ENCODE results near the gene CRB2. TPM values are rescaled to one million over a fixed set of nuclear protein-coding genes. Genes with fewer than 3 reads are reported as not detected.
A peak's percentile ranks its signal among the peaks of the same experiment; 100 is the strongest.

Gene CRB2
- total RNA-seq, 1 experiment from 2014 or later = 0.08 TPM

DNA sequence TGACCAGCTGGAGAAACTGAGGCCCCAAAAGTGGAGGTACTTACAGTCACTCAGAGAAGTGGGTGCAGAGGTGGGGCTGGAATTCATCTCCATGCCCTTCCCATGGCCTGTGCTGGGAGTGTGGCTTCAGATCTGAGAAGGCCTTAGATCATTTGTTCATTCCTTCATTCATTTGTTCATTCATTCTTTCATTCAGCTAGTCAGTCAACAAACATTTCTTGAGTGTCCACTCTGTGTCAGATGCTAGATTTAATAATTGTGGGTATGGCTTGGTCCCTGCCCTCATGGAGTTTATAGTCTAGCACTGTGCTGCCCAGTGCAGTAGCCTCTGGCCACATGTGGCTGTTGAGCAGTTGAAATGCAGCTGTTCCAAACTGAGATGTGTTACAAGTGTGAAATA, 19.0 kb upstream of the CRB2 start:
- DNase-seq = no peak
- Histone ChIP-seq H3K9me3 (replicated peaks) (no peaks in the 10 kb centered on the region), H3K36me3 (no peaks in the 10 kb centered on the region), H3K4me1 (peaks cover 5% of the 10 kb centered on the region), H3K27me3 (no peaks in the 10 kb centered on the region), H3K4me3 (no peak overlapping the region), H3K27ac (no peak overlapping the region)

DNA sequence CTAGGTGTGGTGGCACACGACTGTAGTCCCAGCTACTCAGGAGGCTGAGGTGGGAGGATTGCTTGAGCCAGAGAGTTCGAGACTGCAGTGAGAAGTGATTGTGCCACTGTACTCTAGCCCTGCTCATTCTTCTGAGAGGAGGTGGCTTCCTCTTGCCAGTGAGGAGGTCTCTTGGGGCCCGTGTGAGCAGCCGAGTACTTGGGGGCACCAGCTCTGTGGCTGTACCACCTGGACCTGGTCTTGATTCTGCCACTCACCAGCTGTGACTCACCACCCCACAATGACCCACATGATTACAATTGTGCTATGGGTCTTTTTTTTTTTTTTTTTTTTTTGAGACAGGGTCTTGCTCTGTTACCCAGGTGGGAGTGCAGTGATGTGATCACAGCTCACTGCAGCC, 18.0 kb upstream of the CRB2 start:
- peaks cover 5% of the 10 kb centered on the region for H3K4me1 ChIP-seq
- H3K27me3 ChIP-seq = no peaks in the 10 kb centered on the region

DNA sequence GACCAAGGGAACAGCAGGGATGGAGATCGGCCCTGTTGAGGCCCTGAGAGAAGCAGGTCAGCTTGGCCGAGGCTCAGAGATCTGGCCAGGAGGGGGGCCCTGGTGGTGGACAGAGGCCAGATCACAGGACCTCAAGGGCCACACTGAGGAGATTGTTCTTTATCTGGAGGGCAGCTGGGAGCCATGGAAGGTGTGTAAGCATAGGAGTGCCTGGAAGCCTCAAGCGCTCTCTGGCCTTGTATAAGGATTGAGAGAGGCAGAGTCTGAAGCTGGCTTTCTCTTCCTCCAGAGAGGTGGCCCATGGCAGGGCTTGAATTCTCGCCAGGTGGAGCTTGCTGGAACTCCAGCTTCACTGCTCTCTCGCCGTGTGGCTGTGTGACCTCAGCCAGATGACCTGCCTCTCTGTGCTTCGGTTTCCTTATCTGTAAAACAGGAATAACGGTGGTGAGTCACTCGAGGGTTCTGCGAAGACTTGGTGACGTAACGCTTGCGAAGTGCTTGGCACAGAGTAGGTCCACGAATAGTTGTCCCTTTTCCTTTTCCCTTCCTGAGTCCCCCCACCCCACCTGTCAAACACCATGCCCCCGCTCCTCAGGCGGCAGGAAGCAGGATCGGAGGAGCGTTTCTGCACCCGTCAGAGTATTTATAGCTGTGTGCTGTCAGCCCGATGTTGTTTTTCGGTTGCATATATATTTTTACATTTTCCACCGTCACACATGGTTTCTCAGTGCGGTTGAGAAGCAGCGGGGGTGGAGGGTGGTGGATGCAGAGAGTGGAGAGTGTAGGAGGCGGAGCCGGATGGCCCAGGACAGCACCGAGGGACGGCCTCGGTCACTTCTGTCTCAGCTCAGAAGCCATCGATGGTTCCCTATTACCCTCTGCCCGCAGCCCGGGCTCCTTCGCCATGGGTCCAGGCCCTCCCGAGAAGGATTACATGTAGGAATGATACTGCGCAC, 17.0 kb upstream of the CRB2 start:
- no peak overlapping the region for H3K27ac ChIP-seq

More for the DNA sequence above, 18.0 kb upstream of the CRB2 start:
- no peak for DNase-seq
- Histone ChIP-seq H3K4me3 (no peak overlapping the region), H3K9me3 (replicated peaks) (no peaks in the 10 kb centered on the region), H3K27ac (no peak overlapping the region), H3K36me3 (no peaks in the 10 kb centered on the region)

DNA sequence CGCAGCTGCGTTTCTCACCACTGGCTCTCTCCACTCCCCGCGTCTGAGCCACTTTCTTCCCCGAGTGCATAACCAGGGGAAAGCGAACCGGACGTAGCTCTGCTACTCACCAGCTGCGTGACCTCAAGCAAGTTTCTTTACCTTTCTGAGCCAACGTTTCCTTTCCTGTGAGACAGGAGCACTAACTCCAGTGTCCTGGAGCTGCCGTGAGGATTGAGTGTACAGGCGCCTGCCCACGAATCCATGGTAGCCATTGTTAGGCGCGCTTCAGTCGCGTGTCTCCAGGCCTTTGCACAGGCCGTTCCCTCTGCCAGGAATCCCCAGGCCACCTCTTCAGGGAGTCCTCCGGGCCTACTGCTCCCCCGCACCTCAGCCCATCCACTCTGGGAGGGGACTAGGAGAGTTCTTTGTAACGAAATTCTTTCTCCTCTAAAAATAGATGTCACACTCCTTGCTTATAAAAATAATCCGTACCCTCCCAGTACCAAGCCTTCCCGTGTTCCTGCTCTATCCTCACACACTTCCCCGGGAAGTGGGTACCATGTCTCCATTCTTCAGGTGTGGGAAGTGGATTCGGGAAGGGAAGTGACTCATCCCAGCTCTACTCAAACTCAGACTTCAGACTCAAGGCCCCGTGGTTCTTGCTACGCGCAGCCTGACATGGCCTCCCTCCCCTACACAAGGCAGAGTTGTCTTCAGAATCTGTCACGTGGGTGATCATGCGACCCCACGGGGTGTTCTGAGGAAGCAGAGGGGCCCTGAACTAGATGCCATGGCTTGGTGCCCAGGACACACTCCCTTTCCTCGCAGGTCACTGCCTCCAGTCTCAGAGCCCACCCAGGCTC, 16.1 kb upstream of the CRB2 start:
- DNase-seq = peak in 1 of 2 experiments; percentile 25
- H3K4me1 ChIP-seq = peaks cover 5% of the 10 kb centered on the region
- H3K27me3 ChIP-seq = no peaks in the 10 kb centered on the region
- no peak overlapping the region for H3K27ac ChIP-seq
- H3K36me3 ChIP-seq = no peaks in the 10 kb centered on the region
- H3K9me3 ChIP-seq (replicated peaks) = no peaks in the 10 kb centered on the region
- no peak overlapping the region for H3K4me3 ChIP-seq

More for the DNA sequence above, 17.0 kb upstream of the CRB2 start:
- H3K27me3 ChIP-seq = no peaks in the 10 kb centered on the region
- peaks cover 5% of the 10 kb centered on the region for H3K4me1 ChIP-seq
- no peaks in the 10 kb centered on the region for H3K36me3 ChIP-seq
- no peak overlapping the region for H3K4me3 ChIP-seq
- DNase-seq = no peak
- H3K9me3 ChIP-seq (replicated peaks) = no peaks in the 10 kb centered on the region

DNA sequence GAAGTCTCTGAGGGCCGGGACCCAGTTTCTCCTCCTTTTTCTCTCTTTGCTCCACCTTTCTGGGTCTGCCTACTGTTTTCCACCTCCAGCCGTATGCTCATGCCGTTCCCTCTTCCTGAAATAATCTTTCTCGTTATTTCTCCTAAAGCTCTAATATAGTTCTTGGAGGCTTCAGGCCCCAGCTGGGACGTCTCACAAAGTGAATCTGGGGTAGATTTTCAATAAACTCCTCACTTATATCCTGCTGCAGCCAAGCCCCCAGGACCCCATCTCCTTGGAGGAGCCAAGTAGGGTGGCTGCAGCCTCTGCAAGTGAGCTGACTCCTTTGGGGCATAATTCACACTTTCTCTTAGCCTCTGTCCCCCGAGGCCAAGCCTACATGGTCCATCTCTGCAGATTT, 14.2 kb upstream of the CRB2 start:
- Histone ChIP-seq H3K9me3 (replicated peaks) (no peaks in the 10 kb centered on the region), H3K4me1 (peaks cover 10% of the 10 kb centered on the region), H3K4me3 (no peak overlapping the region), H3K27ac (no peak overlapping the region), H3K36me3 (no peaks in the 10 kb centered on the region), H3K27me3 (no peaks in the 10 kb centered on the region)
- no peak for DNase-seq

DNA sequence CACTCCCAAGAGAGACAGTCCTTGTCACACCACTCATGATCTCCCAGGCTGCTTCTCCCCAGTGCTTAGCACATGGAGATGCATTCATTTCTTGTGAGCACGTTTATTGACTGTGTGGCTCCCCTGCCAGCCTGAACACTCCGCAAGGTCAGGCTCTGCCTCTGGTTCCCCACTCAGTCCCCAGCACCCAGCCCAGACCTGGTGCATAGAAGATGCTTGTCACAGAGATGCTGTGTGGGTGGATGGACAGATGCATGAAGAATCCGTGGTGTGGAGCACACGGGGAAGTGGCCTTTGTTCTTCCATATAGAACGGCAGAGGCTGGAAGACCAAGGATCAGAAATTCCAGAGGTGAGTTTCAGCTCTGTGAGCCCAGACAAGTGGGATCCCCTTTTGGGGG, 13.8 kb upstream of the CRB2 start:
- no peak for DNase-seq
- no peak overlapping the region for H3K27ac ChIP-seq
- peaks cover 10% of the 10 kb centered on the region for H3K4me1 ChIP-seq

DNA sequence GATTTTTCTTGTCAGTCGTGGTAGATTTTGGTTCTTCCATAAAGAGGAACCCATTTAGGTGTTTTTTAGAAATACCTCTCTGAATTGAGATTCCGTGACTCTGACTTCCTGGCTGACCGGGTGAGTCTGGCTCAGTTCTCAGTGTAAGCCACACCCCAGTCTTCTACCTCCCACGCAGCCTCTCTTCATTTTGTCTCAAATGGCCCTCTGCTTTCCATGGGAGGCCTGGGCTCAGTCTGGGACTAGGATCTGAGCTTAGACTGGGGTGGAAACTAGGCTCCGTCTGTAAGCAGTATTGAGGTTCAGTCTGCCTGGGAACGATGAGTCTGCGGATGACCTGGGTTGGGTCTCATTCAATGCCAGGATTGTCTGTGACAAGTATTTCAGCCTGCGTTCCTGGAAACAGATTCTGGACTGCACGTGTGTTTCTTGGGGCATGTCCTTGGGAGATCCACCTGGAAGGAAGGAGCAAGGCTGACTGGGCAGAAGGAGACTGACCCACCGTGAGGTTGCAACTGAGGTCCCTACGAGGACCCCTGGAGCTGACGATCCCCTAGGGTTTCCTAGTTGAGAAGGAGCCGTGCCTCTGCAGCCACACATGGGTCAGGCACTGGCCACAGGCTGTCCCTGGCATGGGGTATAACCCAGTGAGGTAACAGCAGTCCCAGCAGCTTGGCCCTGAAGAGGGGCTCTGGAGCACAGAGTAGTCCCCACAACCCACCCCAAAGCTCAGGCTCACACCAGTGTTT, 12.4 kb upstream of the CRB2 start:
- Histone ChIP-seq H3K36me3 (no peaks in the 10 kb centered on the region), H3K27me3 (no peaks in the 10 kb centered on the region), H3K9me3 (replicated peaks) (no peaks in the 10 kb centered on the region), H3K27ac (no peak overlapping the region), H3K4me3 (no peak overlapping the region), H3K4me1 (peaks cover 10% of the 10 kb centered on the region)
- DNase-seq = no peak

More for the DNA sequence above, 13.8 kb upstream of the CRB2 start:
- no peaks in the 10 kb centered on the region for H3K9me3 ChIP-seq (replicated peaks)
- H3K36me3 ChIP-seq = no peaks in the 10 kb centered on the region
- no peak overlapping the region for H3K4me3 ChIP-seq
- H3K27me3 ChIP-seq = no peaks in the 10 kb centered on the region

DNA sequence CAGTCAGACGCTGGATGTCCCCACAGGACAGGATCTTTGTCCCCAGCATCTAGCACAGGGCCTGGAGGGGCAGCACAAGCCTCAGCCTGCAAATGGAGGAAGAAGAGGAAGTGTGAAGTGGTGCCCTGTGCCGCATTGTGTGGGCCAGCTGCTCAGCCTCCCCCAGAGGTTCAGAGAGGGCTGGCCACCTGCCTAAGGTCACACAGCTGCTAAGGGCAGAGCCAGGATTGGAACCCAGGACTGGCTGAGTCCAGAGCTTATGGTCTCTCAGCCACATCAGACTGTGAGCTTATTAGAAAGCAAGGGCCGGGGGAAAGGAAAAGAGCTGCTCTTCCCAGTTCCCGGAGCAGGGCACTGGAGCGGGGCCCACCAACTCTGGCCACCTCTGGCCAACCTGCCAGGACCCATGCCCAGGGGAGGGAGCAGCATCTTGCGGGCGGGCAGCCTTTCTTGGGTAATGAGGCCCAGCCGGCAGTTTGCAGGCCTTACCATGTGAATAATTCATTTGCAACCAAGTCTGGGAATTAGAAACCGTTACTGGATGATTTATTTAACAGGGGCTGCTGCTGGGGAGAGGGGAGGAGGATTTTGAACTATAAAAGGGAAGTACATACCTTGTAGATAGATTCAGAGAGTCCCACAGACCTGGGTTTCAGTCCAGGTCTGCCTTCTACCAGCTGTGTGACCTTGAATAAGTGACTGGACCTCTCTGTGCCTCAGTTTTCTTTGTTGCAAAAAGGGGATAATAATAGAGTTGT, 11.6 kb upstream of the CRB2 start:
- H3K4me3 ChIP-seq = no peak overlapping the region
- H3K27ac ChIP-seq = no peak overlapping the region
- peaks cover 10% of the 10 kb centered on the region for H3K4me1 ChIP-seq
- H3K36me3 ChIP-seq = no peaks in the 10 kb centered on the region
- no peaks in the 10 kb centered on the region for H3K9me3 ChIP-seq (replicated peaks)
- no peak for DNase-seq
- no peaks in the 10 kb centered on the region for H3K27me3 ChIP-seq

DNA sequence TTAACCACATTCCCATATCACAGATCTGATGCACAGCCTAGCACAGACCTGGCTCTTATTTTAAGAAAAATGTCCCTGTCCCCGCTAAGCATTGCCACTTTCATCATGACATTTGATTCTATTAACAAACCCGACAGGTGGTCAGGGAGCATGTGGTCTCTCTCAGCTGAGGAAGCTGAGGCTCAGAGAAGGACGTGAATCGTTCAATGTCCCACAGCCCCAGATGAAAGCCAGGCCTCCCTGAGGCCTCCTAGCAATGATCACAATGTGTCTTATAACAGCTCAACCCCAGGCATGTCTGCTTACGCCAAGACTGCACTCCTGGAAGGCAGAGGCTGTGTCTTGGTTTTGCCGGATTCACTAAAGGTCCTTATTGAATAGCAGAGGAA, 10.4 kb upstream of the CRB2 start:
- Histone ChIP-seq H3K9me3 (replicated peaks) (no peaks in the 10 kb centered on the region), H3K27ac (no peak overlapping the region), H3K4me3 (no peak overlapping the region), H3K4me1 (peaks cover 5% of the 10 kb centered on the region), H3K36me3 (no peaks in the 10 kb centered on the region), H3K27me3 (no peaks in the 10 kb centered on the region)
- DNase-seq = peak; percentile 38 to 63

DNA sequence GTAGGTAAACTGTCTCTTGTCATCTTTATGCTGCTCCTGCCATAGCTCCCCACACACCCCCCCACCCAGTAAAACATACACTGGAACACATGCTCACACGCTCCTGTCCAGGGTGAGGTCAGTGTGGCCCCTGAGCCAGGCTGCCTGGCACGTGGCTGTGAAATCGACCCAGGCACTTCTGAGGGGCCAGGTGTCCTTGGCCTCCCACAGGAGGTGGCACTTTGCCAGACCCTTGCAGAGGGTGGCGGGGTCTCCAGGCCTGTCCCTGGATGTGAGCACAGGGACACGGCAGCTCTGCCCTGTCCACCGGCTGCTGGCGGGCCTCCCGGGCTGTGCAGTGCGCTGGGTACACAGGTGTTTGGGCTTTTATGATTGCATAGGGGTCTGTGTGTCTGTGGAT, 10.0 kb upstream of the CRB2 start:
- DNase-seq = peak; percentile 39 to 52
- Histone ChIP-seq H3K4me3 (no peak overlapping the region), H3K27ac (no peak overlapping the region), H3K9me3 (replicated peaks) (no peaks in the 10 kb centered on the region), H3K4me1 (peaks cover 5% of the 10 kb centered on the region), H3K36me3 (no peaks in the 10 kb centered on the region), H3K27me3 (no peaks in the 10 kb centered on the region)

DNA sequence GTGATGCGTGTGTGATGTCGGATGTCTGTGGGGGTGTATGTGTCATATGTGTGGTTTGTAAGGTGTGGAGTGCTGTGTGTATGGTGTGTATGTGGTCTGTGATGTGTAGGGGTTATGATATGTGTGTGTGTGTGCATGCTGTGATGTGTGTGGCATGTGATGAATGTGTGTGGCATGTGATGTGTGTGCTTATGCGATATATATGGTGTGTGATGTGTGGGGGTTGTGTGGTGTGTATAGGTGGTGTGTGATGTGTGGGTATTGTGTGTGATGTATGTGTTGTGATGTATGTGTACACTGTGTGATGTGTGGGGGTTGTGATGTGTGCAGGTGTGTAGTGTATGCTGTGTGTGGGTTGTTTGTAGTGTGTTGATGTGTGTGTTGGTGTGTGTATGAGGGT, 9.2 kb upstream of the CRB2 start:
- no peaks in the 10 kb centered on the region for H3K27me3 ChIP-seq
- no peaks in the 10 kb centered on the region for H3K36me3 ChIP-seq
- H3K9me3 ChIP-seq (replicated peaks) = no peaks in the 10 kb centered on the region
- peaks cover 9% of the 10 kb centered on the region for H3K4me1 ChIP-seq
- H3K4me3 ChIP-seq = no peak overlapping the region
- H3K27ac ChIP-seq = no peak overlapping the region
- no peak for DNase-seq

DNA sequence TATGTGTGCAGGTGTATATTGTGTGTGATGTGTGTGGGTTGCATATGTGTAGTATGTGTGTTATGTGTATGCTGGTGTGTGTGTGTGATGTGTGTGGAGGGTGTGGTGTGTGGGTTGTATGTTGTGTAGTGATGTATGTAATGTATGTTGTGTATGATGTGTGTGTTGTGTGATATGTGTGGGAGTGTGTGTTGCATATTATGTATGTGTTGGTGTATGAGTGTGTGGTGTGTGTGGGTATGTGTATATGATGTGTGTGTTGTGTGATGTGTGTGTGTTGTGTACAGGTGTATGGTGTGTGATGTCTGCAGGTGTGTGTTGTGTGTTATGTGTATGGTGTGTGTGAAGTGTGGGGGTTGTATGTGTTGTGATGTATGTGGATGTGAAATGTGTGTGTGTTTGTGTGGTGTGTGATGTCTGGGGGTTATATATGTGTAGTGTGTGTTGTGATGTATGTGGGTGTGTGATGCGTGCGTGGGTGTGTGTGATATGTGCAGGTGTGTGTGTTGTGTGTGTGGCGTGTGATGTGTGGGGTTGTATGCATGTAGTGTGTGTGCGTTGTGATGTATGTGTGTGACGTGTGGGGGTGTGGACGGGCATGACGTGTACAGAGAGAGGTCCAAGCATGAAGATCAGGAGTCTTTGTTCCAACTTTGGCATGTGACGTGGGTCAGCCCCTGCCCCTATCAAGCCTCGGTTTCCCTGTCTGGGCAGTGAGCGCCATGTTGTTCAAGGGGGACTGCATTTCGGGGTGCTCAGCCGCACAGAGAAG, 8.5 kb upstream of the CRB2 start:
- Histone ChIP-seq H3K36me3 (no peaks in the 10 kb centered on the region), H3K27me3 (no peaks in the 10 kb centered on the region), H3K4me3 (peak overlapping the region; percentile 24), H3K4me1 (peaks cover 9% of the 10 kb centered on the region), H3K27ac (no peak overlapping the region), H3K9me3 (replicated peaks) (no peaks in the 10 kb centered on the region)
- DNase-seq = no peak

DNA sequence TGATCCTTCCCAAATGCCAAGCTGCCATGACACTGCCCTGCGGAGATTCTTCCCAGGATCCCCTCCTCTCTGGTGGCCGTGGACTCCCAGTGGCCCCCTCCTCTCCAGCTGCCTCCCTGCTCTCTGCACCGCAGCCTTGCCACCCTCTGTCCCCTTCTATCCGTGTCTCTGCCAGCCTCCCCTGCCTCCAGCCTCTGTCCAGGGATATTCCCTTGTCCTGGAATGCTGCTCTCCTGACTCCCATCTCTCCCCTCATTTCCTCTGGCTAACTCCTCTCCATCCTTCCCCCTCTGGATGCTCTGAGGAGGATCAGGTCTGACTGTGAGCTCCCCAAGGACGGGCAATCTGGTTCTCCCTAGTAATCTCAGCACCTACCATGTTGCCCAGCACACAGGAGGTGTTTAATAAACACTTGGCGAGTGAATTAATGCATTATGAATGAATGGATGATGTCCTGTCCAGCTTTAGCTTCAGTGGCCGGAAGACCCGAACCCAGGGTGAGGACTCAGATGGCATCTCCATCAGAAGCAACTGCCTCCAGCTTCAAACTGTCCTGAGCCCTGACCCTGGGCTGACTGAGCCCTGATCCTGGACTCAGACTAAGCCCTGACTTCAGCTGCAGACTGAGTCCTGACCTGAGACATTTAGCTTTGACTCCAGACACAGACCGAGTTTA, 7.5 kb upstream of the CRB2 start:
- peak in 1 of 2 experiments; percentile 40 for DNase-seq
- Histone ChIP-seq H3K4me3 (no peak overlapping the region), H3K27me3 (no peaks in the 10 kb centered on the region), H3K4me1 (peaks cover 9% of the 10 kb centered on the region), H3K36me3 (no peaks in the 10 kb centered on the region), H3K9me3 (replicated peaks) (no peaks in the 10 kb centered on the region), H3K27ac (no peak overlapping the region)

Data from SJCRH30 (cell line).